Glomerular visceral epithelial cell (primary cell): Measurements from ENCODE around the gene HSPBP1.
"Not testable (repeated sequence)": the region's sequence is repeated elsewhere in the genome, so short reads cannot be mapped to it uniquely, and the experiment has no call there.

Source experiments
- DNase-seq: peaks from one replicate; pipeline ENCODE4 v3.0.0-alpha.2; 2016; ENCODE audit errors: extremely low spot score

HSPBP1 gene

GRCh38 chr19:55279770-55280643, at the start of gene HSPBP1:
Gene HSPBP1, minus strand, starts transcription at chr19:55280110. Its CDS starts 502 bp downstream, at chr19:55279608.
- peak; percentile 98 for DNase-seq

- not testable (repeated sequence) for DNase-seq
Measured at GRCh38 chr19:55328774-55329318, 48.9 kb upstream of the HSPBP1 start.

- DNase-seq = no peak
Measured at GRCh38 chr19:55325172-55325571, 45.3 kb upstream of the HSPBP1 start, which contains the start of gene TMEM150B. Gene TMEM150B, minus strand, starts transcription at chr19:55325341. Its CDS starts 4,305 bp downstream, at chr19:55321036.

- DNase-seq = no peak
Measured at GRCh38 chr19:55324662-55325061, 44.8 kb upstream of the HSPBP1 start.

GRCh38 chr19:55322204-55322885, 42.4 kb upstream of the HSPBP1 start:
- DNase-seq = no peak

DNA sequence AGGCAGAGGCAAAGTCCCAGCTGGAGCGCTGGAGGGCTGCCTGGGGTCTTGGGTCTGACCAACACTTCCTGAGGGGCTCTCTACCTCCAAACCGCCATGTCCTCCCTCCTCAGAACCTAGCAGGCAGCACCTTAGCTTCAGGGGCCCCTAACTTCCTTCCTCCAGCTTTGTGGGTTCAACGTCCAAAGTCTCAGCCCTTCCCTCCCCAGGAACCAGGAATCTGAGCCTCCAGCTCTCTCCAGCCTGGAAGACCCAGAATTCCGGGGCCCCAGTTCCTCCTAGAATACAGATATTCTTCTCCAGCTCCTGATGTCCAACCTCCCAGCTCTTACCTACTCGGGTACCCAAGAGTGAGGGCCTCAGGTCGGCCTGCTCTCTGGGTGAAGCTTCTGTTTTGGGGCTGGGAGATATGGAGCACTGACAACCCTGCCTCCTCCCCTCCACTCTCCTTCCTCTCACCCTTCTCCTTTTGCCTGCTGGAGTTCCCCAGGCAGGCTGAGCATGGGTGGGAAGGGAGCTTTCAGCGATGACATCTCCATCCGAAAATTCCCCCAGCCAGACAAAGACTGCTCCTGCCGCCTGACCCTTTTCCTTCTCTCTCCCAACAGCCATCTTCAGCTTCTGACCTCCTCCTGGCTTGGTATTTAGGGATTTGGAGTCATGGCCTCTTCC, 41.7 kb upstream of the HSPBP1 start:
- no peak for DNase-seq

- no peak for DNase-seq
Measured at GRCh38 chr19:55320844-55321419, 41.0 kb upstream of the HSPBP1 start.

DNA sequence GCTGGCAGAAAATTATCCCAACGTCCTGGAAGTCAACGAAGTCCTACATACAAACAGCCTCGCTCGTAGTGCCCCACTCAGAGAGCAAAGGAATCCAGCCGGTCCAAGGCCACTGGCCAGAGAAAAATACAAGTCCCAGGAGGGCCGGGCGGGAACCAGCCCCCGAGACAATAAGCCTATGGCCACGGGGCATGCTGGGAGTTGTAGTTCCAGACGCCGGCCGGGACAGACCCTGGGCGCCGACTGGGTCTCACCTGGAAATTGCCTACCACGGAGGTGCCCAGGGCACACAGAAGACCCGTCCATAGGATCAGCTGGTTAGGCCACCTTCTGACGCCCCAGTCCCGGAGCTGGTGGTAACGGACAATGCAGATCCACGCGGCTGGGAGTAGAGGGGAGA, 39.9 kb upstream of the HSPBP1 start:
- no peak for DNase-seq

GRCh38 chr19:55316646-55317045, 36.7 kb upstream of the HSPBP1 start:
- no peak for DNase-seq

DNA sequence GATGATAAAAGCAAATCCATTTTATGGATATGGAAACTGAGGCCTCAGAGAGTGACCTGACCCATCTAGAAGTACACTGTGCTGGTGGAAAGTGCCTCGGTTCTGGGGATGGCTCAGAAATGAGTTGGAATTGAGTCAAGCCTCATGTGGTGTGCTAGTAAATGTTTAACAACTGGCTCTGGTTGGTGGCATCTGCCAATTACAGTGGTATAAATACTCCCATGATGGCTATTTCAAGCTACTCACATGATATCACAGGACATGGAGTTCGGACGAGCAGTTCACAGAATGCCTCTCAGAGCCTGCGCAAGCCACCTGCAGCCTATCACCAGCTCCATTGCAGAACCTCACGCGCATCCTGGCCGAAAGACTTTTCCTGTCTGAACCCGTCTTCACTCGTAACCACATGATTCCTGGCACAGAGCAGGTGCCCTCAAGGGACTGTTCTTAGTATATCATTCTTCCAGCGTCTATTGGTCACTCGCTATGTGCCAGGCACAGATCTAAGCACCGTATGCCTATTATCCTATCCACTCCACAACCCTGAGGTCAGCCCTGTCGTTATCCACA, 36.1 kb upstream of the HSPBP1 start:
- no peak for DNase-seq

GRCh38 chr19:55314396-55314795, 34.5 kb upstream of the HSPBP1 start:
- DNase-seq = no peak

- no peak for DNase-seq
Measured at GRCh38 chr19:55312621-55313512, 33.0 kb upstream of the HSPBP1 start.

- no peak for DNase-seq
Measured at GRCh38 chr19:55311797-55312196, 31.9 kb upstream of the HSPBP1 start.

DNA sequence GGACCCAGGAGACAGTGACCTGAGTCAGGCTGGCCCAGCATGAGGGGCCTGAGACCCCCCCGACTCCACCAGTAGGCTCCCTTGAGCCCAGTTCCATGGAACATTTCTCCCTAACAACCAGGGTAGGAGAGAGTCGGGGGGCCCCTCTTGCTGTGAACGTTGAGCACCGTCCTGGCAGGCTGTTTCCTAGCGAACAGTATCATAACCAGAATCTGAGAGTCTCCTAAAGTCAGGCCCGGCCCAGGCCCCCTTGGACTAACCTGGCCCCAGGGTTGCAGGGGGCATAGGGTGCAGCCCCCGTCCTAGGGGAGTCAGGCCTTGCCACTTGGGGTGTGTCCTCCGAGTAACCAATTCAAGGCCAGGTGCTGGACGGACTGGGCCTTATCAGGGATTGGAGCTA, 31.5 kb upstream of the HSPBP1 start:
- DNase-seq = no peak

DNA sequence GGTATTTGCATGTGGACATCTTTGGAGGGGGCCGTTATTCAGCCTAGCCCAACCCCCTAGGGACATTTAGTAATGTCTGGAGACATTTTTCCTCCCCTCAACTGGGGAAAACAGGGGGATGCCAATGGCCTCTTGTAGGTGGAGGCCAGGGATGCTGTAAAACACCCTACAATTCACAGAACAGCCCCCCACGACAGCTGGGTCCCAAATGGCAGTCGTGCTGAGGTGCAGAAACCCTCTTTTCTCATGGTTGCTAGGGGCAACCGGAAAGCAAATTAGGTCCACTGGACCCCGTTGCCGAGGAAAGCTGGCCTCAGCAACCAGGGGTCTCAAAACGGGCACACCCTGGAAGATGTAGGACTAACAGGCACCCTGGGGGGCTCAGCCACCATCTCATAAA, 30.6 kb upstream of the HSPBP1 start:
- DNase-seq = no peak

DNA sequence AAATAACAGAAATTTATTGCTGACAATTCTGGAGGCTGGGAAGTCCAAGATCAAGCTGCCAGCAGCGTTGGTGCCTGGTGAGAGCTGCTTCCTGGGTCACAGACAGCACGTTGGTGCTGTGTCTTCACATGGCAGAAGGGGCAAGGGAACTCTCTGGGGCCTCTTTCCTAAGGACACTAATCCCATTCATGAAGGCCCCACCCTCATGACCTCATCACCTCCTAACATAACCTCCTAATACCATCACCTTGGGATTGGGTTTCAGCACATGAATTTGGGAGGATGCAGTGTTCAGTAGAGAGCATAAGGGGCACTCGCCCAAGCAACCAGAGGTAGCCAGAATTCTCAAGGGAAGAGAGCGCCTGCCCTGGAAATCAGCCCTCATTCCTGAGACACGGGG, 29.5 kb upstream of the HSPBP1 start:
- DNase-seq = no peak

DNA sequence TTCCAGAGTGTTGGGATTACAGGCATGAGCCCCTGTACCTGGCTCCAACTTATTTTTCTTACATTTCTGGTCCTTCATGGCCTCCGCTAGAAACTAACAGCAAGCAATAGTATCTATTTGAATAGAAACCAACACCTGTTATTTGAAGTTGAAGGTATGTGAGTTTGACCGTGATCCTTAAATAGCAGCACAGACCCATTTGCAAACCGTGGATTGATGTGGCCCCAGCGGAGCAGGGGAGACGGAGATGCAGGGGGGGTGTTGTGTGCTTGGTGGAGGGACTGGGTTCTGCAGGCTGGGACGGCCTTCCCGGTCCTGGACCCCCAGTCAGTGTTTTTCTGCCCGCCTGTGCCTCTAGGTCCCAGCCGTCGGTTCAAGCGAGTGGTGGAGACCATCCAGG, 28.4 kb upstream of the HSPBP1 start:
- no peak for DNase-seq

DNA sequence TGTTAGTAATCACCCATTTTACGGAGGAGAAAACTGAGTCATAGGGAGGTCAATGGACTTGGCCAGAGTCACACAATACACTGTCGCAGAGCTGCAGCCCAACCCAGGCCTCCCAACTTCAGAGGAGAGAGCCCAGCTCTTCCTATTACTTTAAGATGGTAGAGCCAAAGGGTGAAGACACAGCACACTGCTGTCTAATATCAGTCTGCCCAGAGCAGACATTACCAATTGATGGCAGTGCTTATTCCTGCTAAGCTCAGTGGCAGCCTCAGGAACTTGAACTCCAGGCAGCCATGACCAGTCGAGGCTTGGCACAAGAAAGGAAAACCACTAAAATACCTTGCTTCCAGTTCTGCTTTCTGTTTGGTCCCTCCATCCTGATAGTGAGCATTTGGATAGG, 26.8 kb upstream of the HSPBP1 start:
- DNase-seq = no peak

DNA sequence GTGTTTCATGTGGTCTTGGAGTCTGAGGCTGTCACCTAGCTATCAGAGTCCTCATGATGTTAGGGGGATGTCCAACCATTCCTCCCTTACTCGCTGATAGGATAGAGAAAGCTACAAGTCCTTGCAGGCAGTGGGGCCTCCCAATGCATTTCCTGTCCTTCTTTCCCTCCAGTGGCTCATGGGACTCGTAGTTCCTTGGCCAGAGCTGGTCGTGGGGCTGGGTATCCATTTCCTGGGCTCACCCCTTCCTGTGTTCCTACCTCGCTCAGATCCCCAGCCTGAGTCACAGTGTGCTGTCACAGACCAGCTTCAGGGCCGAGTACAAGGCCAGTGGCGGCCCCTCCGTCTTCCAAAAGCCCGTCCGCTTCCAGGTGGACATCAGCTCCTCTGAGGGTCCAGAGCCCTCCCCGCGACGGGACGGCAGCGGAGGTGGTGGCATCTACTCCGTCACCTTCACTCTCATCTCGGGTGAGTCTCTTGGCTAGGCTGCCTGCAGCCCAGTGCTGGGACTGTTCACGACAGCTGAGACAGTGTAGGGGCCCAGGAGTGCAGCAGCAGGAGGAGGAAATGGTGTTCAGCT, 26.2 kb upstream of the HSPBP1 start:
- DNase-seq = no peak

GRCh38 chr19:55305491-55305890, 25.6 kb upstream of the HSPBP1 start:
- DNase-seq = peak; percentile 17
